GM12892 (cell line): ENCODE data around the gene NKX1-1.

Source experiments
- POLR2A ChIP-seq: IDR thresholded peaks from 2 replicates; pipeline ENCODE4 v1.6.1; 2011; ENCODE audit warnings: low read depth, low read length, control low read depth
- POLR2AphosphoS5 ChIP-seq: IDR thresholded peaks from 2 replicates; pipeline ENCODE4 v1.6.1; 2011; ENCODE audit warnings: low read depth, low read length, control low read depth
- TAF1 ChIP-seq: IDR thresholded peaks from 2 replicates; pipeline ENCODE4 v1.6.1; 2011; ENCODE audit warnings: low read depth, mild to moderate bottlenecking, control low read depth, low read length, borderline replicate concordance

DNA sequence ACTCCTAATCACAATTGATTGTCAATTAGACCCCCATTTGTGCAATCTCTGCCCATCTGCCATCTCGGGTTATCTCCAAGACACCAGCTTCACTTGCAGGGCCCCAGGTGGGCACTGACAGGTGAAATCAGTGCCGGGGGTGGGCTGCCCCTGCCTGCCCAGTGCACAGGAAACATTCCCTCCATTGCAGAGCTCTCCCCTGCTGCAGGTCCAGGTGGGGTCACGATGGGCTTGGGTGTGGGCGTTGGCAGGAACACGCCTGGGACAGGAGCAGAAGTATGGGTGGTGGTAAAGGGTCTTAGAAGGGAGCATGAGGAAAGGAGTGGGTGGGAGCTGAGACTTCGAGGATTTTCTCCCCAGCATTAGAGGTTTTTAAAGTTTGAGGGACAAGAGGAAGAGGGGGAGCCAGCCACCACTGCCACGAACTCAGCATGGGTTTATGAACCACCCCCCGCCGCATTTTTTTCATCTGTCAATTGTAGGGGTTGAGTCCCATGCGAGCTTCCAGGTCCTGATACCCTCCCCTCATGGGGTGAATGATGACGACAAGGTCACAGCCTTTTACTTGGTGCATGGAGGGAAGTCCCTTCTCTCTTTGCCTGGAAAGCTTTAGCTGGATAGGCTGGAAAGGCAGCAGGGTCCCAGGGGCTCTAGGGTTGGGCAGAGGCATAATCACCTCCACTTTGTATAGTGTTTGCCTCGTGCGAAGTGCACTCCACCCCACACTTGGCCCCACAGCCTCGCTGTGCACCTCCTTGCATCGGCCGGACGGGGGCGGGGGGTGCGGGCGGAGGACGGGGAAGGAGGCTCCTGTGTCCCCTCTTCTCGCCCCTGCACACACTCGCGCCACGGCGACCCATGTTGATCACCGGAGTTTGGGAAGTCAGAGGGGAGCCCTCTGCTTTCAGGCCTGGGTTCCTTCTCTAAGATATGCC is 3.5 kb upstream of the NKX1-1 start:
- TF ChIP-seq POLR2A = no peak
- no peak for TF ChIP-seq POLR2AphosphoS5
- no peak for TF ChIP-seq TAF1
